Measurements from ENCODE around the gene TMEM258.
A peak's percentile ranks its signal among the peaks of the same experiment; 100 is the strongest.

The TMEM258 gene

DNA sequence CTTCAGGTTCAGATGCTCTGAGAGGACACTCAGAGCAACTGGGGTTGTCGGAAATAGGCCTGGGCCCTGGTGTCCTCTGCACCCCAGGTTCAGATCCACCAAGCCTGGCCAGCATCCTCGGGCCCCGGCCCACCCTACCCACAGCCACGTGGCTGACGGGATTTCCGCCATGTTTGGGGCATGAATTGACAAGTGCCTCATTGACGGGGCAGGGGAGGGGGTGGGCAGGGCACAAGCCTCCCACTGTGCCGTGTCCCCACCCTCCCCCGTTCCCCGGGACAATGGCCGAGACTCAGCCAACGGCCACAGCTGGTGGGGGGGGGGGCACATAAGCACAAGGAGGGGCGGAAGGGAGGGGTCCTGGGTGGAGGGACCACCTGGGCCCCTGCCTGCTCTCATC is 31.5 kb downstream of the TMEM258 start:
- DNase-seq (ENCODE audit: low spot score): no peak

DNA sequence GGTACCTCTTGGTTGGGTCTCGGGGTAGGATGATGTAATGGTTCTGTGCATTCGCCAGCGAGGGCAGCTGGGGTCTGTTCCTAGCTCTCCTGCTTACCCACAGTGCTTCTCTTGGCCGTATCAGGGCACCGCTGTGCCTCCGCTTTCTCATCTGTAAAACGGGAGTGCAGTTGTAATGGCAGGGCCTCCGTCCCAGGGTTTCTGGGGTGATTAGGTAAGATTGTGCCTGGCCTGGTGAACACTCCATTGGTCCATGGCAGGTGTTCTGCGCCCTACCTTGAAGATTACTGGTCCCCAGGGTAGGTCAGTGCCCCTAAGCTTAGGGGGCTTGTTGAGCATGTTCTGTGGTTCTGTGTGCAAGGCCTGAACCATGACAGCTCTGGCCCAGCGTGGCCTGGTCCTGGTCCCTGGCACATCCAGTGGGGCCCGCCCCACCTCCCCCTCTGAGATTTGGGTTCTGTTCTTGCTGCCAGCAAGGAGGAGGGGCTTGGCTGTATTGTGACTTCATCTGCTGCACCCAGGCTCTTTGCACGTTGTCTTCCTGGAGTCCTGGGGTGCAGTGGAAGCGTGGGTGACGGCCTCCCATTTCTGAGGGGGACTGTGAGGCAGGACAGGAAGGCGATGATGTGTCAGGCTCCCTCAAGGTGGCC is 35.1 kb downstream of the TMEM258 start:
- DNase-seq (ENCODE audit: low spot score): no peak

DNA sequence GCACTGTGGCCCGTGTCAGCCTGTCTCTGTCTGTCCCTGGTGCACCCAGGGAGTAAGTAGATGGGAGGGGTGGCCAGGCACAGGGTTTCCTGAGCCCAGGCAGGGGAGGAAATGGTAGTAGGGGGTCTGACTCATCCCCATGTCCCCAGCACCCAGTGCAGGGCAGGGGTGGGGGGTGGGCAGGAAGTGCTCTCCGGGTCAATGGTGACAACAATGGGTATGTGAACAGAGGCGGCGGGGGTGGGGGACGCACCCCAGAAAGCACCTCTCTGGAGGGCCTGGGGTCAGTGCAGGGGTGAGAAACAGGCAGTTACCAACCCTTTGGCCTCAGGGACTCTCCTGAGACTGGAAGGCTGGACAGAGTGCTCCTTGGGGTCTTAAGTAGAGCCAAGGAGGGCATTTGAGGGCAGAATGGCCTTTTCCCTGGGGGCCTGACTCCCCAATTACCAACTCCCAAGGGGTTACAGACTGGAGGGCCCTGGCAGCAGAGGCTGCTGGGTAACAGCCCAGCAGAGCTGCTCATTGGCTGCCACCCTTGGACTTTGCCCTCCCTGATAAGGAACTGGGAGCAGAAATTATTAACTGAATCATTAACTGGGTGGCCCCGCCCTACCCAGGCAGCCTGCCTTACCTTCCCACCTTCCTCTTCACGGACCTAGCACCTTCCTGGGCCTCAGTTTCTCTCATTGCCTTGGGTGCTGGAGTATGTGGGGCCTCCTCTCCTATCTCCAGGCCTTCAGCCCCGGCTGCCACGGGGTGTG is 35.8 kb downstream of the TMEM258 start:
- no peak for DNase-seq (ENCODE audit: low spot score)

DNA sequence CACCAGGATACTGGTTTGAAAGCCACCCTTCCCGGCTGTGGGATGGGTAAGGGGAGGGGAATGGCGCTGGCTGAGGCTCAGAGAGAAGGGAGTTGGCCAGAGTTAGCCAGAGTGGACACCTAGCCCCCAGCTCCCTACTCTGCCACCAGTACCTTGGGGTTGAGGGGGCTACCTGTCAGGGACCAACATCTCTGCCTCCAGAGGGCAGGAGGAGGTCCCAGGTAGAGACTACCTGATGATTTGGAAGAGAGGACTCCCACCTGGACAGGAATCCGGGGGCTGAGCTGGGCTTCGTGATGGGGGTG is 36.3 kb downstream of the TMEM258 start:
- no peak for DNase-seq (ENCODE audit: low spot score)

DNA sequence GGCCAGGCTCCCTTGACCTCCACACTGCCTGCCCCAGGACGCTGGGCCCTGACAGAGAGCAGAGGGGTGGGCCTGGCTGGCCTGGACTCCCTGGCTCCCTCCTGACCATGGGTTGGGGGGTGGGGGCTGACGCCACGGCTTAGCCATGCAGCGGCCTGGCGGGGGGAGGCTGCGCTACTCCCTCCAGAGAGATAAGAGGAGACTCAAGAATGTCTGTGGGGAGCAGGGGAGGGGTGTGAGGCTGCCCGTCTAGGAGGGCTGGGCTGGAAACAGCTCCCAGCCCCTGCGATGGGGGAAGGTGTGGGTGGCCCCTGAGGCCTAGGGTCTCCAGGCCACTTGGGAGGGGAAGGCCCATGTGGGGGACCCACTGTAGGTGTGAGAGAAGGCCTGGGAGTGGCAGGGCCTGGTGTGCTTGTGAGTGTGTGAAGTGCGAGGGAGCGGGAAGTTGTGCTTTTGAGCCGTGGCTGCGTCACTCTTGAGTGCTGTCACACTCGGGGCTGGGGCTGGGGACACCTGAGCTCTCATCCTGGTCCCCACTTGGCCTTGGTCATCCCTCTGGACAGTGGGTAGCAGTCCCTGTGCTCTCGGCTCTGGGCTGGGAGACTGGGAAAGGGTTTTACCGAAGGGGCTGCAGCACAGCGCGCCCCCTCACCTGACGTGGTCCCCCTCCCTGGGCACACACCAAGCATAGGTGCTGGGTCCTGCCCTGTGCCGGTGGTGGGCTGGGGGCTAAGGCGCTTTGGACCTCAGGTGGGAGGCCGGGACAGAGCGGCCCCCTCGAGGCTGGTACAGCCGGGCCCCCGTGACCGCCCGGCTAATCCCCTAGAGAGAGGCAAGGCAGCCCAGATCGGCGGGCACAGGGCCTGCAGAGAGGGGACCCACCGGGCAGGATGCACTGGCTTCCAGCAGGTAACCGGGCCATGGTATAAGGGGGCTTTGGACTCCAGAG is 37.6 kb downstream of the TMEM258 start:
- DNase-seq (ENCODE audit: low spot score): no peak

DNA sequence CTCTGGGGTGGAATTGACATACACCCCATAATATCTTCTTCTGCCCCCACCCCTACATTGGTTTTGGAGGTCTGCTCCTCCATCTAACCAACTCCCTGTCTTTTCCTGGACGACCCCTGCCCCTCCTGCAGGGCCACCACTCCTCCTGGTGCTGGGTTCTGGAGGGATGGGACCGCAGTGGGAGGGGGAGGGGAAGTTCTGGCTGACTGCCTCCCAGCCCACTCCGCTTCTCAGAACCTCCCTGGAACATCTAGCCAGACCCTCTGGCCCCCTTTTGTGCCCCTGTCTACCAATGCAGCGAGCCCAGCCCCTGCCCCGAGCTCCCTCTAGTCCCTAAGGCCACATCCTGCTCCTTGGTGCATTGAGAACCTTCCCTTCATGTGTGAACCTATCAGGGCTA is 38.7 kb downstream of the TMEM258 start:
- no peak for DNase-seq (ENCODE audit: low spot score)

DNA sequence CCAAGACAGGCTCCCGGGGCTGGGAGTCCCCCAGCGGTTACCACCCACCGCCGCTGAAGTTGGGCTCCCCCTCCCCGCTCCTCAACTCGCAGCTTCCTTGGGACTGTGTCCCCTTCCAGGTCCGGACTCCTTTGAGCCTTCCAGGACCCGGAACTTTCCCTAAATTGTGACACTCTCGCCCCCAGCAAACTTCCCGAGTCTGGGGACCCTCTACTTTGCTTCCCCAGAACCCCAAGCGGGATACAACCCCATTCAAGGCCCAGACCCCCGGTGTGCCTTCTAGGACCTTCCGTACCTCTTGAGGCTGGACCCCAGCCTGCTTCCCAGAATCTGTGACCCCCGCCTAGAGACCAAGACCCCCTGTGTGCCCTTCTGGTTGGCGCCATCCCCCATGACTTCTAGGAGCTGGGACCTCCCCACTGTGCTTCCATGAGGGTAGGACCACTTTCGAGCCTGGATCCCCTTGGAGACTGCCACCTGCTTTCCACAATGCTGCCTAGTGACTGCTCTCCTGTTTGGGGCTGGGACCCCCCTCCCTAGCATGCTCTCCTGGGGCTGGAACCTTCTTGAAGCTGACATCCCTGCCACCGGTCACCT is 39.4 kb downstream of the TMEM258 start:
- DNase-seq (ENCODE audit: low spot score): no peak

DNA sequence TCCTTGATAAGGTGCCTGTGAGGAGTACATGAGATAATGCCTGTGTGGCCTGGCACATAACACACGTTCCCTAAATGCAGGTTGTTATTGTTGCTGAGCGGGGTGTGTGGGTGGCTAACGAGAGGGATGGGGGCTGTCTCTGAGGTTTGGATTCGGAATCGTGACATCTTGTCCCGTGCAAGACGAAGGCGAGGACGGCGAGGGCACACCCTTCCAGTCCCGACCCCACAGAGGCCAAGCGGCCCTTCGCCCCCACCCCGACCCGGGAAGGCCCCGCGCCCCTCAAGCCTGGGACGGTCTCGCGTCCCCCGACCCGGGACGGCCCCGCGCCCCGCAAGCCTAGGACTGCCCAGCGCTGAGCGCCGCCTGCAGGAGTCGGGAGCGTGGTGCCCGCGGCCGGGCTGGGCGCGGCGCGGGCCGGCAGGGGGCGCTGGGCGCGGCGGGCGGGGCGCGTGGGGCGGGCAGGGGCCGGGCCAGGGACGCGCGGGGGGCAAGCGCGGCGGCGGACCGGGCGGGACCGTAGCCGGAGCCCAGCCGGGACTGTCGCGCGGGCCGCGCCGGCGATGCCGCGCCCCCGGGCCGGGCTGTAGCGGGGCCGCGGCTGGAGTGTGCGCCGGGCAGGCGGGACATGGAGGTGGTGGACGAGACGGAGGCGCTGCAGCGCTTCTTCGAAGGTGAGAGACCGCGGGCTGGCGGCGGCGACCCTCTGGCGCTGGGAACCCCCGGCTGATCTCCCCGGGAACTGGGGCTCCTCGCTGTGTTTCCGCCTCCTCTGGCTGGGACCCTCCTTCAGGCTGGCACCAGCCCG is 40.1 kb downstream of the TMEM258 start, which contains the start of gene MYRF:
Gene MYRF, plus strand, starts transcription at position 520 of the 808 bp plus-strand sequence. Its CDS starts 109 bp downstream, at position 629.
- peak; percentile 90 for DNase-seq (ENCODE audit: low spot score)

DNA sequence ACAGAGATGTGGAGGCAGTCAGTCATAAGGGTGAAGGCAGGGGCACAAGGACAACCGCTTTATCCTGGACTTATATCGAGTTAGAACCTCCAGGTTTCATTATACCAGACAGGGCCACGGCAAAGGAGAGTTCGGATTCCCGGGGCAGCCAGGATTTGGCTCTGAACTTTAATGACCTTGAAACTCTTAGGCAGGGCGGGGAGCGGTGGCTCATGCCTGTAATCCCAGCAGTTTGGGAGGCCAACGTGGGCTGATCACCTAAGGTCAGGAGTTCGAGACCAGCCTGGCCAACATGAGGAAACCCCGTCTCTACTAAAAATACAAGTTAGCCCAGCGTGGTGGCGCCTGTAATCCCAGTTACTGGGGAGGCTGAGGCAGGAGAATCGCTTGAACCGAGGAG is 41.0 kb downstream of the TMEM258 start:
- DNase-seq (ENCODE audit: low spot score): no peak

DNA sequence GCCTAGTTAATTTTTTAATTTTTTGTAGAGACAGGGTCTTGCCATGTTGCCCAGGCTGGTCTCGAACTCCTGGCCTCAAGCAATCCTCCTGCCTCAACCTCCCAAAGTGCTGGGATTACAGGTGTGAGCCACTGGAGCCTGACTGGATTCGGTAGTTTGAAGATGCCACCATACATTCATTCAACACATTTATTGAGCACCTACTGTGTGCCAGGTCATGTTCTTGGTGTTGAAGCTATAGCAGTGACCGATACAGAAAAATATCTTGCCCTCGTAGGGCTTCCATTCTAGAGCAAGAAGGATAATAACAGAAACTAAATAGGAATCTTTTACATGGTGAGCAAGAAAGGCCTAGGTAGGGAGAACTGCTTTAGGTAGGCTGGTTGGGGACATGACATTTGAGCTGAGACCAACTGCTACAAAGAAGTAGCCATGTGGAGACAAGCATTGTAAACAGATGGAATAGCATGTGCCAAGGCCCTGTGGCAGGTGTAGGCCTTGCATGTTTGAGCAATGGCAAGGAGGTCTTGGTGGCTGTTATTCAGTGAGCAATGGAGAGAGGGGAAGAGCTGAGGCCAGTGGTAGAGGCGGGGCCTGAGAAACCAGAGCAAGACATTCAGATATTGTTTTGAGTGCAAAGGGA is 41.6 kb downstream of the TMEM258 start:
- DNase-seq (ENCODE audit: low spot score): no peak

DNA sequence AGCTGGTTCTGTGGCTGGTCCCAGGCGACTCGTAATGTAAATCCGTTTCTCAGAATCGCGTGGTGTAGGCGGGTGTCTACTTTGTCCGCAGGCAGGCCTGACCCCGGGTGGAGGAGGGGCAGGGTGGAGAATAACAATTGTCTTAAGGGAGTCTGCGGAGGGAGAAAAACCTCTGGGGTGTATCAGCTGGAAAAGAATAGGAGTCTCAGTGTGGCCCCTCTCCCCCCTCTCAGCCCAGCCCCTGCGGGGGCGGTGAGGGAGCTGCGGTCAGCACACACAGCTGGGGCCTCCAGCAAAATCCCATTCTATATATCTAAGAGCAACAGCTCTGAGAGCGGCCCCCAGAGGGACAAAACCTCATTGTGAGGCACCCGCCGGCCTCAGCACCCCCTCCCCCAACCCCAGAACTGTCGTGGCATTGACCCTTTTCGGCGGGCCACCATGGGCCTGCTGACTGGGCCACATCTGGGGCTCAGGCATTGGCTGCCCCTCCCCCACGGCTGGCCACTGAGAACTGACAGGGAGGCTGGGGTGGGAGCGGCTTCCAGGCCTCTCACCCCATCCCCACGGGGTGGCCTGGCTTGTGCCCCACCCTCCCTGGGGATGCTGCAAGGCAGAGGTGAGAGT is 42.7 kb downstream of the TMEM258 start:
- no peak for DNase-seq (ENCODE audit: low spot score)

DNA sequence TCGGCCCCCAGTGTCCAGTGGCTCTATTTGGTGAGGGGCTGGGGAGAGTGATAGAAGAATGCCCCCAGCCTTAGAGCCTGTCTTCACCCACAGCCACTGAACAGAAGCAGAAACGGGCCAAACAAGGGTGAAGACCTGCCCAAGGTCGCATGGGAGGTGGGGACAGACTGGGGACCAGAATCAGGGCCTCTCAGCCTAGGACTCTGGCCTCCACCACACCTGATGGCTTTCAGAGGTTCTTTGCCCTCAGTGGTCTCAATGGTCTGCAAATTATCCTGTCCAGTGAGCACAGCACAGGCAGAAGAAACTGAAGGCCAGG is 44.5 kb downstream of the TMEM258 start:
- no peak for DNase-seq (ENCODE audit: low spot score)

DNA sequence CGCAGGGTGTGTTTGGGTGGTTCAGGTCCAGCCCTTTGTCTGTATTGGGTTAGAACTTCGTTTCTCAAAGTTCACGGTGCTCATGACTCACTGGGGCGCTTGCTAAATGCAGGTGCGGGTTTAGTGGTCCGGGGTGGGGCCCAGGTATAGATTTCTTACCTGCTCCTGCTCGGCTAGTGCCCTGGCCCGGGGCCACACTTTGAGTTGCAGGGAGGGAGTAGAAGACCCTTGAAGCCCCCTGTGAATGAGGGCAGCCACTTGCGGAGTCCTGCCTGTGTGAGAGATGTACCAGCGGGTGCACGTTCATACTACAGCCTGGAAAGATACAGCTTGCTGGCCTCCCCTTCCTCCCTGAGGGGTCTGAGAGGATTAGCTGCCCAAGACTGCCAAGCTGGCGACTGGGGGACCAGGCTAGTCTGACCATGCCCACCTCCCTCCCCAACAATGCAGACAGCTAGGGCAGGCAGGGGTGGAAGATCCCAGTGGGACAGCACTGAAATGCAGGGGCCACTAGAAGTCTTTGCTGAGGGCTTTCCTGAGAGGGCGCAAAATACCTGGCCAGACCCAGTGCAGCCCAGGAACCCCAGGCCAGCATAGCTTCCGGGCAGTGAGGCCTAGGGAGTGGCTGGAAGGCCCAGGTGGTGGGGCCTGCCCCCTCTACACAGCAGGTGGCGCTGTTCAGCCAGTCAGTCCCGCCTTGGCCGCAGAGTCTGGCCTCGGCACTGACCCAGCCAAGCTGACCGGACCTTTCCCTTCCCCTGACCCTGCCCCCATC is 45.0 kb downstream of the TMEM258 start:
- peak; percentile 92 for DNase-seq (ENCODE audit: low spot score)

DNA sequence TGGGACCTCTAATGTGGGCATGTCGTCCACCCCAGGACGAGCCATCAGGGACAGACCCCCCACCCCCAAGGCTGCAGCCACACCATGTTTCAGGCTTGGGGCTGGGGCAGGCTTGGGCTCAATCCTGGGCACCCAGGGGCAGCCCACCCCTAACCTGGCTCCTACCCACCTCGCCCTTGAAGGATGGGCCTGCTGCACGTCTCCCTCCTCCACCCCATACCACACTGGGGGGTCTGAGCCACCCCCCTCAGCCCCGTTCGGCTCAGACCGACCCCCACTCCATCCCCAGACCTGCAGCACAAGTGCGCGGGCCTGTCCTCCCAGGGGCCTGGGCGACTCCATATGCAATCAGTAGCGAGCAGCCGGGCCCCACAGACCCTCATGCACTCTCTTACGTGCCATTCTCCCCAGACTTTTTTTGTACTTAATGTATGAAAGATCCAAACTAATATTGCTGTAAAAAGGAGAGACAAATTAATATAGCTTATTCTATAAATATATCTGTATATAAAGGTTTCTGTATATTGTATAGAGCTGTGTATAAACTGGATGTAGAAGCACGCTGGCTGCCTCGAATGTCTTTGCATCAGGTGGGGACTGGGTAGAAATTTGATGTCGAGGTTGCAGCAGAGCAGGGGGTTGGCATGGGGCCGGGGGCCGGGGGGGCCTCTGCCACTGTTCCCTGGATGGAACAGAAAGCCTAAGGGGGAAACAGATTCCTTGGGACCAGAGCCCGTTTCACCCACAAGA is 45.8 kb downstream of the TMEM258 start:
- DNase-seq (ENCODE audit: low spot score): no peak

DNA sequence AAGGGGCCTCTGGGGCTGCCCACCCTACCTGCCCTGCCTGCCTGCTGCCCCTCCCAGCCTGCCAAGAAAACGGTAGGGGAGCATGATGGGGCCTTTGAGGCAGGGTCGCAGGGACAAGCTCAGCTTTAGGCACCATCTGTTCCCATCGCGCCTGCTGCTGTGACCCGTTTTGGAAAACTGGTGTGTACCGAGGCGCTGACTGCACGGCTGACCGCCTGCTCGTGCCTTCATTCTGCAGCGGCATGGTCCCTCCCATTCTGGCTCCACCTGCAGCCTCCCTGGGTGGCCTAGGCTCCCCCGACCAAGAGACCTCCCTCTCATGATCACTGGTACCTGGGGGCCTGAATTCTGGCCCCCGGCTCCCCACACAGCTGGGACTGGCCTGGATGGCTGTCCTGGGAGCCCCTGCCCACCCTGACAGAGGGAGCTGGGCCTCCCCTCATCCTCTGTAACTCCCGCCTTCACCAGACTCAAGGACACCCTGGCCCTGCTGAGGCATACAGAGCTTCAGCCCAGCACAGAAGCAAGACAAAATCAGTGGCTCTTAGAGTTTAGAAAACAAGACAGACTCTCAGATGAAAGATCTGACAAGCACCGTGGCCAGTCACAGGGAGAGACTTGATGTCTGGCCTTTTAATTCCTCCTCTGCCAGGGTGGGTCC is 46.5 kb downstream of the TMEM258 start:
- DNase-seq (ENCODE audit: low spot score): no peak

DNA sequence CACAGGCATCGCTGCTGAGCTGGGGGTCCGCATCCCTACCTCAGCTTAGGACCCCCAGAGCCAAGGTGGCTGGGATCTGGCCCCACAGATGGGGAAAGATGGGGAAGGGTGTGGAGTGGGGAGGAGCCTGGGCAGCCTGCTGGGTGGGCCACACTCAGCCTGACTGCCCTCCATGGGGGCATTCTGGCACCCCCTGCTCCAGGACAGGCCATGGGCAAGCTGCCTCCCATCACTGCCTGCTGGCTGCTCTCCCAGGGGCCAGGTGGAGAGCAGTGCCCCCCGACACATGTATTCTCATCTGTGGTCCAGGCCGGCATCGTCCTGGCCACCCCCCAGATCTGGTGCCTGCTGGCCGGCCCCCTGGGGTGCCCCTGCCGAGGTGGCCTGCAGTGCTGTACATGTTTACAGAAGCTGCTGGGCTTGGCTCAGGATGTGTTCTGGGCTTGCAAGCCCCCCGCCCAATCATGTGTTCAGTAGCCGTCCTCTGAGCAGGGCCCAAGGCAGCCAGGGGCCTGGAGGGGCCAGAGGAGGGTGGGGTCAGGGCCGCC is 47.7 kb downstream of the TMEM258 start:
- DNase-seq (ENCODE audit: low spot score): no peak

DNA sequence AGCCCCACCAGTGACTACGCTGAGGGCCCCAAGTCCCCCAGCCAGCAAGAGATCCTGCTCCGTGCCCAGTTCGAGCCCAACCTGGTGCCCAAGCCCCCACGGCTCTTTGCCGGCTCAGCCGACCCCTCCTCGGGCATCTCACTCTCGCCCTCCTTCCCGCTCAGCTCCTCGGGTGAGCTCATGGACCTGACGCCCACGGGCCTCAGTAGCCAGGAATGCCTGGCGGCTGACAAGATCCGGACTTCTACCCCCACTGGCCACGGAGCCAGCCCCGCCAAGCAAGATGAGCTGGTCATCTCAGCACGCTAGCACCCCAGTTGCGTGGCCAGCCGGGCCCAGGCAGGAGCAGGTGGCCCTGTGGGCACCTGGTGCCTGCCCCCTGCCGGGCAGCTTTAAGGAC is 48.2 kb downstream of the TMEM258 start:
- DNase-seq (ENCODE audit: low spot score): no peak

DNA sequence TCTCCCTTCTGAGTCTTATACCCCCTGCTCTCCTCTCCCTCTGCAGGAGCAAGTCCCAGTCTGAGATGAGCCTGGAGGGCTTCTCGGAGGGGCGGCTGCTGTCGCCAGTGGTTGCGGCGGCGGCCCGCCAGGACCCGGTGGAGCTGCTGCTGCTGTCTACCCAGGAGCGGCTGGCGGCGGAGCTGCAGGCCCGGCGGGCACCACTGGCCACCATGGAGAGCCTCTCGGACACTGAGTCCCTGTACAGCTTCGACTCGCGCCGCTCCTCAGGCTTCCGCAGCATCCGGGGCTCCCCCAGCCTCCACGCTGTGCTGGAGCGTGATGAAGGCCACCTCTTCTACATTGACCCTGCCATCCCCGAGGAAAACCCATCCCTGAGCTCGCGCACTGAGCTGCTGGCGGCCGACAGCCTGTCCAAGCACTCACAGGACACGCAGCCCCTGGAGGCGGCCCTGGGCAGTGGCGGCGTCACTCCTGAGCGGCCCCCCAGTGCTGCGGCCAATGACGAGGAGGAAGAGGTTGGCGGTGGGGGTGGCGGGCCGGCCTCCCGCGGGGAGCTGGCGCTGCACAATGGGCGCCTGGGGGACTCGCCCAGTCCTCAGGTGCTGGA is 48.8 kb downstream of the TMEM258 start:
- no peak for DNase-seq (ENCODE audit: low spot score)
